ENCODE measurements around the gene WSB2.

DNA sequence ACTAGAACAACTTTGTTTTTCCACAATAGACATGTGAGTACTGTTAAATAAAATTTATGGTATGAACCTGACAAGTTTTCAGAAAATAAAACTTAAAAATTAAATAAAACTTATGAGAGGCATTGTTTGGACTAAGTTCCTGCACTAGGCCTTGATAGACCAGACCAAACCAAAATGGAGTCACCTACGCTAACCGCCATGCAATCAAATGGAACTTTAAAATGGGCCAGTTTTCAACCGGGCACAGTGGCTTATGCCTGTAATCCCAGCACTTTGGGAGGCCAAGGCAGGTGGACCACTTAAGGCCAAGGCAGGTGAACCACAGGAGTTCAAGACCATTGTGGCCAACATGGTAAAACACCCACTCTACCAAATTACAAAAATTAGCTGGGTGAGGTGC lies 49.6 kb downstream of the WSB2 start:
- no peak for TF ChIP-seq POLR2A (IDR thresholded peaks at IDR 0.05; ENCODE audit: low read depth, low read length)
- TF ChIP-seq TAF1 (IDR thresholded peaks at IDR 0.05; ENCODE audit: borderline replicate concordance, low read depth, low read length), result no peak
- TF ChIP-seq POLR2AphosphoS5 (IDR thresholded peaks at IDR 0.05; ENCODE audit: low read depth, low read length), result no peak

Data from GM12892 (cell line).